Measurements from ENCODE around the gene RNF11. TPM values are rescaled to one million over a fixed set of nuclear protein-coding genes. Genes with fewer than 3 reads are reported as not detected.

The RNF11 gene
- total RNA-seq, 2 experiments from 2014 or later = 91.3 to 97.4 TPM

- Histone ChIP-seq H3K9me3 (ENCODE audit: control insufficient read depth in 1 of 2, insufficient read depth in 1 of 2, low read length in 2 of 2) (no peaks in the 10 kb centered on the region), H3K27me3 (ENCODE audit: control insufficient read depth in 1 of 2, insufficient read depth in 2 of 2, low read length in 2 of 2) (no peaks in the 10 kb centered on the region), H3K27ac (ENCODE audit: low read depth in 1 of 2, low read length in 2 of 2) (no peak overlapping the region), H3K4me3 (ENCODE audit: low read length) (peak overlapping the region; percentile 78), H3K36me3 (ENCODE audit: insufficient read depth, low read length) (no peaks in the 10 kb centered on the region), H3K4me1 (ENCODE audit: insufficient read depth, low read length) (peaks cover 39% of the 10 kb centered on the region)
- no peaks in the 10 kb centered on the region for H3K27me3 Mint-ChIP-seq
- no peak for TF ChIP-seq CTCF (IDR thresholded peaks at IDR 0.05)
- no peaks in the 10 kb centered on the region for H3K9me3 Mint-ChIP-seq
- H3K27ac Mint-ChIP-seq = no peak overlapping the region
- ATAC-seq (ENCODE audit: poor library complexity) = peak; percentile 5
- peaks cover 7% of the 10 kb centered on the region for H3K36me3 Mint-ChIP-seq (ENCODE audit: low read depth)
- intact Hi-C loops (cut with DNase I, micrococcal nuclease) = loop anchor here (2.0 to 10.0 kb wide), 7 partner anchors 35 to 640 kb away; partner anchors contain the start of genes FAF1 (in 2 of the 2), EPS15 (in 1 of the 2), NRDC (in 1 of the 2) and OSBPL9 (in 1 of the 2)
- ChIA-PET POLR2A (interaction anchor here (2.6 kb wide), 1 partner anchor 268 kb away, joined by 20 read pairs; the partner anchor contains the start of gene CDKN2C), CTCF (no interaction called here)
- H3K4me3 Mint-ChIP-seq = no peak overlapping the region
- peaks cover 48% of the 10 kb centered on the region for H3K4me1 Mint-ChIP-seq (ENCODE audit: low read depth)
- no peak for DNase-seq
Measured at GRCh38 chr1:51237351-51238033, 1.4 kb downstream of the RNF11 start.

DNA sequence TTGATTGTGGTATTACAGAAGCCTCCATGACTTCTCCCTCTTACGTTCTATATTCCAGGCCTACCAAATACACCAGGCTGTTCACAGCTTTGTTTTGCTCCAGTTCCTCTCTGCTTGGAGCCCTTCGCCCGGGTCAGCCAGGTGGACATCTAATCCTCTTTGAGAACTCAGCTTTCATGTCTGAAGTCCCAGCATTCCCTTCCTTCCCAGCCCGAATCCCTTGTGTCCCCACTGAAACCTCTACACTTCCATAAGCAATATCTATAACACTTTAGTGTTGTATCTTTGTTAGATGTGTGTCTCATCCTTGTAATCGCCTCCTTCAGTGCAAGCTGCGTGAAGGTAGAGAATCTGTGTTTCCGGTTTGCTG, 1.9 kb downstream of the RNF11 start:
- no peak for DNase-seq
- H3K4me1 ChIP-seq (ENCODE audit: insufficient read depth, low read length) = peaks cover 39% of the 10 kb centered on the region
- Mint-ChIP-seq H3K27ac (no peak overlapping the region), H3K9me3 (no peaks in the 10 kb centered on the region), H3K4me1 (ENCODE audit: low read depth) (peaks cover 53% of the 10 kb centered on the region), H3K4me3 (no peak overlapping the region), H3K27me3 (no peaks in the 10 kb centered on the region), H3K36me3 (ENCODE audit: low read depth) (peaks cover 8% of the 10 kb centered on the region)
- ATAC-seq (ENCODE audit: poor library complexity) = no peak
- H3K9me3 ChIP-seq (ENCODE audit: control insufficient read depth in 1 of 2, insufficient read depth in 1 of 2, low read length in 2 of 2) = no peaks in the 10 kb centered on the region
- CTCF ChIA-PET = no interaction called here
- no peak overlapping the region for H3K27ac ChIP-seq (ENCODE audit: low read depth in 1 of 2, low read length in 2 of 2)
- H3K36me3 ChIP-seq (ENCODE audit: insufficient read depth, low read length) = no peaks in the 10 kb centered on the region
- POLR2A ChIA-PET = no interaction called here
- peak overlapping the region; percentile 78 for H3K4me3 ChIP-seq (ENCODE audit: low read length)
- no peak for TF ChIP-seq CTCF (IDR thresholded peaks at IDR 0.05)
- no peaks in the 10 kb centered on the region for H3K27me3 ChIP-seq (ENCODE audit: control insufficient read depth in 1 of 2, insufficient read depth in 2 of 2, low read length in 2 of 2)
- intact Hi-C loops (cut with DNase I, micrococcal nuclease) = loop anchor here (5.0 to 10.0 kb wide), 6 partner anchors 34 to 639 kb away; partner anchors contain the start of genes EPS15 (in 1 of the 2), FAF1 (in 1 of the 2), NRDC (in 1 of the 2) and OSBPL9 (in 1 of the 2)

GRCh38 chr1:51240084-51240483, 4.0 kb downstream of the RNF11 start:
- no peak for ATAC-seq (ENCODE audit: poor library complexity)
- no peak overlapping the region for H3K27ac Mint-ChIP-seq
- no peak overlapping the region for H3K4me3 ChIP-seq (ENCODE audit: low read length)
- no peaks in the 10 kb centered on the region for H3K27me3 Mint-ChIP-seq
- H3K27ac ChIP-seq (ENCODE audit: low read depth in 1 of 2, low read length in 2 of 2) = no peak overlapping the region
- H3K36me3 Mint-ChIP-seq (ENCODE audit: low read depth) = peaks cover 15% of the 10 kb centered on the region
- CTCF ChIA-PET = no interaction called here
- H3K27me3 ChIP-seq (ENCODE audit: control insufficient read depth in 1 of 2, insufficient read depth in 2 of 2, low read length in 2 of 2) = no peaks in the 10 kb centered on the region
- peak overlapping the region; percentile 59 for H3K4me3 Mint-ChIP-seq
- no peaks in the 10 kb centered on the region for H3K9me3 ChIP-seq (ENCODE audit: control insufficient read depth in 1 of 2, insufficient read depth in 1 of 2, low read length in 2 of 2)
- peaks cover 61% of the 10 kb centered on the region for H3K4me1 Mint-ChIP-seq (ENCODE audit: low read depth)
- H3K36me3 ChIP-seq (ENCODE audit: insufficient read depth, low read length) = no peaks in the 10 kb centered on the region
- no peak for TF ChIP-seq CTCF (IDR thresholded peaks at IDR 0.05)
- DNase-seq = no peak
- peaks cover 31% of the 10 kb centered on the region for H3K4me1 ChIP-seq (ENCODE audit: insufficient read depth, low read length)
- intact Hi-C loops (cut with DNase I, micrococcal nuclease) = no loop called here
- POLR2A ChIA-PET = no interaction called here
- no peaks in the 10 kb centered on the region for H3K9me3 Mint-ChIP-seq

Measured in CD4-positive, alpha-beta T cell (primary cell).